Activated T-cell treated with anti-CD3 and anti-CD28 coated beads, Interleukin-2, amount 50 U/mL, for 1 hour (primary cell): ENCODE measurements around the gene PRKCA.

Source experiments
- DNase-seq: peaks from one replicate; pipeline ENCODE4 v3.0.0-alpha.2; 2020

PRKCA gene

DNA sequence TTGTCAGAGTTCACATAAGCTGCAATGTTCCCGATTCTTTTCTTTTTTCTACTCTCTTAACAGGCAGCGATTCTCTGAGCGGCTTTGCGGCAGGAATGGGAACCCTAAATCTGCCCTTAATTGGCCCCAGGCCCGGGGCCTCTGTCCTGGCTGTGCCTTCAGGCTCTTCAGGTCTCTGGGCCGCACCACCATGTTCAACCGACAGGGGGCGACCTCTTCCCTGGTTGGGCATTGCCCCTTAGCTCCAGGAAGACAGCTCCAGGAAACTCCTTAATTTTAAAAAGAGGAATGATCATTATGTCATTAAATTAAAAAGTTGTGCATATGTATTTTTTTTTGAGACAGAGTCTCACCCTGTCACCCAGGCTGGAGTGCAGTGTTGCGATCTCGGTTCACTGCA, 552.8 kb downstream of the PRKCA start:
- DNase-seq = peak; percentile 31

GRCh38 chr17:66858226-66859083, 556.0 kb downstream of the PRKCA start:
- DNase-seq = no peak

DNA sequence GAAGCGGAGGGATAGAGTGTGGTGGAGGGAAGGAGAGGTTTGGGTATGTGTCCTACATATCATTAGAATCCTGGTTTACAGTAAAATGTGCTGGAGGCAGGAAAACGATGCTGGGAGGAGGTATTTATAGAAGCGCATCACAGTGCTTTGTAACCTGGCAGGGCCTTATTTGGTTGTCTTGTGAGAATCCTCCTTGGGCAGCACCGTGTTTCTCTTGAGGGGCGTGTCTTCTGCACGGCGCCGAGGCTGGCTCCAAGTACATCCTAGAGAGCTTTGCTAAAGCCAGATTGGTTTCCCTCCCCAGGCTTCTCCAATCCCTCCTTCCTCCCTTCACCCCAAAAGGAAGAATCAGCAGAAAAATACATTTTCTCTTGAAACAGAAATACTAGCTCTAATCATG, 556.9 kb downstream of the PRKCA start:
- no peak for DNase-seq

DNA sequence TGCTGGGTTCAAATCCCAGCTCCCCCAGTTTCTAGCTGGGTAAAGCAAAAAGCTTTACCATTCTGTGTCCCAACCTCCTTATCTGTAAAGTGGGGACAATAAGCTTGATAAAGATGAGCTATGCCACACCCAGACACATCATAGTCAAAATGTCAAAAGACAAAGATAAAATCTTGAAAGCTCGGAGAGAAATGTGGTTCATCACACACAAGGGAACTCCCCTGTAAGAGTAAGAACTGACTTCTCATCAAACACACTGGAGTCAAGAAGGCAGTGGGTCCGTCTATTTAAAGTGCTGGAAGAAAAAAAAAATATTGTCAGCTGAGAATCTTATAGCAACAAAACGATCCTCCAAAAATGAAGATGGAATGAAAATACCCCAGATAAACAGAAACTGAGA, 557.8 kb downstream of the PRKCA start:
- no peak for DNase-seq
